KBM-7 (cell line): ENCODE data around the gene ILKAP.

Source experiments
- DNase-seq: peaks from one replicate; pipeline ENCODE4 v3.0.0-alpha.2; 2015
- in situ Hi-C: fragments of 300-500 bp; cut with MboI; formaldehyde crosslinking; loops from 2 replicates; pipeline ENCODE4 v1.14.3; 2020; ENCODE audit warnings: low sequenced_read_pairs, low pct_unique_long_range_greater_than_20kb, mixed read lengths

Gene ILKAP, protein sequence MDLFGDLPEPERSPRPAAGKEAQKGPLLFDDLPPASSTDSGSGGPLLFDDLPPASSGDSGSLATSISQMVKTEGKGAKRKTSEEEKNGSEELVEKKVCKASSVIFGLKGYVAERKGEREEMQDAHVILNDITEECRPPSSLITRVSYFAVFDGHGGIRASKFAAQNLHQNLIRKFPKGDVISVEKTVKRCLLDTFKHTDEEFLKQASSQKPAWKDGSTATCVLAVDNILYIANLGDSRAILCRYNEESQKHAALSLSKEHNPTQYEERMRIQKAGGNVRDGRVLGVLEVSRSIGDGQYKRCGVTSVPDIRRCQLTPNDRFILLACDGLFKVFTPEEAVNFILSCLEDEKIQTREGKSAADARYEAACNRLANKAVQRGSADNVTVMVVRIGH

DNA sequence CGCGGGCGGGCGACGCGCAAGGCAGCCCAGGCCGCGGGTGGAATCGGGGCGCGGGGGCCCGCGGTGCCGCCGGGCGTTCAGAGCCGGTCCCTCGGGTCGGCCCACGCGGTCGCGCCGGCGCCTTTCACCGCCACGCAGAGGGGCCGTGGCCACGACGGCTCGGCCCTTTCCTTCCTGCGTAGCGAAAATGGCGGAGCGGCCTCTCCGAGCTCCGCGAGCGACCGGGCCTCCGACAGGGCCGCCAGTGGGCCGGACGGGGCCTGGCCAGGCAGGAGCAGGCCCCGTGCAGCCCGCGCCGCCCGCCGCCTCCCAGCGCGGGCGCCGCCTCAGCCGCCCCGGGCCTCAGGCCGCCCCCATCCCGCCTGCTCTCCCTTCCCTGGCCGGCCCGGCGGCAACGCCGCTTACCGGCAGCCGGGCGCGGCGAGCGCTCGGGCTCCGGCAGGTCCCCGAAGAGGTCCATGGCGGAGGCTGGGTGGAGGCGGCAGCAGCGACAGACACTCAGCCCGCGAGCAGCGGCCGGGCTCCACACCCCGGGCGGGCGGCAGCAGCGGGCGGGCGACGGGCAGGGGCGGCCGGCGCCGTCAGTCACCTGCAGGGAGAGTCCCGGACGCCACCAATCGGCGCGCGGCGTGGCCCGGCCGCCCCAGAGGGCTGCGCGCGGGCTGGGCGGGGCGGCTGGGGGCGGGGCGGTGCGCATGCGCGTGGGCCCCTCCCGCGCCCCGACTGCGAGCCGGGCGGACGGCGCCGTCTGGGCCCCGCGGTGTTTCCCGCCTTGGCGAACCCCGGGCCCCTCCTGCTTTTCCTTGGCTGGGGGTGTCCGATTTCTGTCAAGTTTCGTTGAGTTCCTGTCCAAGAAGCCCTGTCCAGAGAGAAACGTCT lies at the start of gene ILKAP:
ILKAP (minus strand) TSS at position 602 of the 879 bp plus-strand sequence; CDS start at position 460, 142 bp downstream.
- in situ Hi-C loops: no loop called here
- DNase-seq: peak; percentile 70

GRCh38 chr2:238252766-238253630 lies 49.5 kb upstream of the ILKAP start:
- in situ Hi-C loops: no loop called here
- no peak for DNase-seq

GRCh38 chr2:238251986-238252385 lies 48.5 kb upstream of the ILKAP start:
- in situ Hi-C loops: no loop called here
- DNase-seq: no peak

DNA sequence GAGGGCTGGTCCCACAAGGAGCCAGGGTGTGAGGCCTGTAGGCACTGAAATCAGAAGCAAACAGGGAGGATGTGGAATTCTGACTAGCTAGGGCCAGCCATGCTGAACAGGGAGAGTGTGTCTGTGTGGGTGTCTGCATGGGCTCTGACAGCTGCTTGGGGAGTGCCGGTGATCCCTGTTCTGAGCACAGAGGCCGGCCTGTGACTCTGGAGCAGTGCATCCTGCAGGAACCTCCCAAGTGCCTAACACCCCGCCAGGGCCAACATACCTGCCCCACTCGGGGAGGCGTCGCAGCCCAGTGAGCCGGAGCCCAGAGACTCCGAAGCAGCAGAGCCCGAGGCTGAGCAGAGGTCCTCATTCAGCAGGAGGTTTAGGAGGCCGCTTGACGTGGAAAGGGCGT lies 47.8 kb upstream of the ILKAP start:
- no peak for DNase-seq
- in situ Hi-C loops: no loop called here

- DNase-seq: no peak
Observed at GRCh38 chr2:238250896-238251295, 47.4 kb upstream of the ILKAP start.

GRCh38 chr2:238247841-238248453 lies 44.5 kb upstream of the ILKAP start:
- no peak for DNase-seq

More at GRCh38 chr2:238250896-238251295, 47.4 kb upstream of the ILKAP start:
- in situ Hi-C loops: no loop called here

GRCh38 chr2:238247002-238247822 lies 43.7 kb upstream of the ILKAP start:
- in situ Hi-C loops: no loop called here
- DNase-seq: no peak

More at GRCh38 chr2:238247841-238248453, 44.5 kb upstream of the ILKAP start:
- in situ Hi-C loops: no loop called here

DNA sequence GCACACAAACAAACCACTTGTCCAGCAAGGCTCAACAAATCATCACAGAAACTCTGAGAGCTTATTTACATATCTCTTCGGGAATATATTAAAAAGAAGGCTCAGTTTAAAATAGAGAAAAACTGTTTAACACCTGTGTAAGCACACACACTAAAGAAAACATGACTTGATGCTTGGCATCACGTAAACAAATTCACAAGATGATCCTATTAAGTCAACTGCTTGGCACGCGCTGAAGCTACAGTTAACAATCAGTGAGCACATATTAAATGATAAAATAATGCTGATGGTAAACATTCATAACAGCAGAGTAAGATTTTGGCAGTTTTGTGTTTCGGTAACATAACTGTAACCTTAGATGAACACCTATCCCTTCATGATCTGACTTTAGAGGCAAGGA lies 40.7 kb upstream of the ILKAP start:
- in situ Hi-C loops: no loop called here
- no peak for DNase-seq

- in situ Hi-C loops: no loop called here
- DNase-seq: no peak
Observed at GRCh38 chr2:238243496-238244076, 40.1 kb upstream of the ILKAP start.

- no peak for DNase-seq
- in situ Hi-C loops: no loop called here
Observed at GRCh38 chr2:238242731-238243495, 39.4 kb upstream of the ILKAP start.

- DNase-seq: no peak
- in situ Hi-C loops: no loop called here
Observed at GRCh38 chr2:238241970-238242369, 38.5 kb upstream of the ILKAP start.

GRCh38 chr2:238240757-238241711 lies 37.5 kb upstream of the ILKAP start:
- in situ Hi-C loops: no loop called here
- DNase-seq: peak; percentile 34

GRCh38 chr2:238239863-238240756 lies 36.6 kb upstream of the ILKAP start, which contains the start of gene HES6:
HES6 (minus strand) TSS chr2:238240038; CDS start chr2:238239905, 133 bp downstream.
- in situ Hi-C loops: no loop called here

GRCh38 chr2:238239543-238239862 lies 36.0 kb upstream of the ILKAP start:
- DNase-seq: no peak
- in situ Hi-C loops: no loop called here

More at GRCh38 chr2:238239863-238240756, 36.6 kb upstream of the ILKAP start, which contains the start of gene HES6:
- DNase-seq: peak; percentile 87
